Fibroblast of lung (primary cell): ENCODE measurements around the gene TBCC. TPM values are rescaled to one million over a fixed set of nuclear protein-coding genes. Genes with fewer than 3 reads are reported as not detected.

Experiments used
- DNase-seq, 2 donors: peaks; one replicate each; pipeline versions ENCODE4 v3.0.0 to v3.0.0-alpha.2; 2010; ENCODE audit warnings: low read depth in 2 of 2
- H2AFZ ChIP-seq: 2 replicates; pipeline ENCODE4 v1.5.1; 2012; ENCODE audit warnings: low read length, control low read depth, inconsistent platforms
- H3K27ac ChIP-seq: 2 replicates; pipeline ENCODE4 v1.5.1; 2011; ENCODE audit warnings: low read length, control low read depth; ENCODE audit not compliant: insufficient read depth
- H3K27me3 ChIP-seq: 2 replicates; pipeline ENCODE4 v1.5.1; 2011; ENCODE audit warnings: mild to moderate bottlenecking, low read length; ENCODE audit not compliant: control insufficient read depth, insufficient read depth
- H3K36me3 ChIP-seq: 2 replicates; pipeline ENCODE4 v1.5.1; 2011; ENCODE audit warnings: low read length; ENCODE audit not compliant: control insufficient read depth, insufficient read depth
- H3K4me1 ChIP-seq: 2 replicates; pipeline ENCODE4 v1.5.1; 2011; ENCODE audit warnings: low read length; ENCODE audit not compliant: control insufficient read depth, insufficient read depth; ENCODE audit errors: extremely low read depth
- H3K4me2 ChIP-seq: 2 replicates; pipeline ENCODE4 v1.5.1; 2011; ENCODE audit warnings: low read length, control low read depth; ENCODE audit not compliant: insufficient read depth; ENCODE audit errors: extremely low read depth
- H3K4me3 ChIP-seq, 4 experiments: fragments of 200-600 bp in 1 of 4; sonication (generic) in 1 of 4; replicated peaks in 1 of 4; 2 replicates each; pipeline ENCODE4 v1.5.1; 2011 to 2016; ENCODE audit warnings: low read length in 4 of 4, low read depth in 3 of 4, mild to moderate bottlenecking in 3 of 4, control low read depth in 2 of 4, inconsistent platforms in 1 of 4, mixed read lengths in 1 of 4; ENCODE audit not compliant: insufficient read depth in 1 of 4; ENCODE audit errors: control extremely low read depth in 1 of 4
- H3K79me2 ChIP-seq: 2 replicates; pipeline ENCODE4 v1.5.1; 2012; ENCODE audit warnings: mild to moderate bottlenecking, low read length, inconsistent platforms; ENCODE audit not compliant: control insufficient read depth, insufficient read depth
- H3K9ac ChIP-seq: 2 replicates; pipeline ENCODE4 v1.5.1; 2011; ENCODE audit warnings: mild to moderate bottlenecking, low read length, control low read depth; ENCODE audit not compliant: insufficient read depth
- H3K9me3 ChIP-seq: 2 replicates; pipeline ENCODE4 v1.5.1; 2012; ENCODE audit warnings: low read depth, low read length; ENCODE audit not compliant: control insufficient read depth, insufficient read depth
- H4K20me1 ChIP-seq: 2 replicates; pipeline ENCODE4 v1.5.1; 2011; ENCODE audit warnings: low read length; ENCODE audit not compliant: control insufficient read depth, insufficient read depth; ENCODE audit errors: extremely low read depth
- CTCF ChIP-seq, 2 donors: IDR thresholded peaks in 1 of 2; conservative IDR thresholded peaks in 1 of 2; 1 replicate in 1 of 2; 2 replicates in 1 of 2; pipeline ENCODE4 v1.5.1; 2011 to 2012; ENCODE audit warnings: low read length in 2 of 2, control low read depth in 1 of 2, inconsistent platforms in 1 of 2, low read depth in 1 of 2, mild to moderate bottlenecking in 1 of 2
- EZH2 ChIP-seq: IDR thresholded peaks from 2 replicates; pipeline ENCODE4 v1.5.1; 2012; ENCODE audit warnings: low read length, control low read depth, mild to moderate bottlenecking; ENCODE audit errors: missing control alignments
- polyA plus RNA-seq, 2 donors: library from polyadenylated mRNA; depleted of rRNA in 1 of 2; stranded (reverse) in 1 of 2; unstranded in 1 of 2; fragments of >200 nt; gene quantifications; 2 replicates each; pipeline ENCODE4 v1.2.1, GENCODE V29; 2011 to 2012; ENCODE audit warnings: missing spikeins in 1 of 2
- total RNA-seq: library from RNA; depleted of rRNA; stranded (reverse); fragments of >200 nt; gene quantifications from 2 replicates; pipeline ENCODE4 v1.2.1, GENCODE V29; 2014

TBCC gene
- total and polyA plus RNA-seq, 2 donors (not counting 1 experiment from before 2014, with no cell fraction given) = 18.2 to 50.0 TPM

DNA sequence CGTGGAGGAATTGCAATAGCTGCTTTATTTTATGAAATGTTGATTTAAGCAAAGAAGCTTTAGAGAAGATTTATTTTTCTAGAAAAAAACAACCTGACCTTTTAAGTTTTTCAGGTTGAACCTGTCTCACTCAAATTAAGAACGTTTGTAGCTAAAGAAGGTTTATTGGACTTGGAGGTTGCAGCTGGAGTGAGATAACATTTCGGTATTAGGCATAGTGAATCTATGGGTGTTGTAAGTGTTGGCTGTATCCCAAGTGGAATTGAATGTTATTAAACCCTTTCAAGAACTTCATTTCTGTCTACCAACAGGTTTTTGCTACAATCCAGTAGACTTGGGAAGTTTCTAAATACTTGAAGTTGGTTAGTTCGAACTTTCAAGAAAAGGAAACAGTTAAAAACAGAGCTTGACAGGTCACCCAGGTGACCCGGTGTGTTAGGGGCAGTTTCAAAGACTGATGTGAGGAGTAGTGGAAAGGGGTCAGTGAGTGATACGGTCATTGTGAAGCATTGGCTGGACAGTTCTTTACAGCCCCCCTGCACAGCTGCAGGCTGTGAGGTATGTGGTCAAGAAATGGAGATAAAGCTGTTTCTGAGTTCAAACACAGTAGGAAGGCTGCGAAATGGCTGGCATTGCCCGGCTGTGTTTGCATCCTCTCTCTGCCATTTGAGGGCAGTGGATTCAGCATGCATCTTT, 2.4 kb upstream of the TBCC start:
- no peak overlapping the region for H3K9ac ChIP-seq
- H3K4me2 ChIP-seq = no peak overlapping the region
- H2AFZ ChIP-seq = no peak overlapping the region
- H3K27me3 ChIP-seq = no peaks in the 10 kb centered on the region
- H3K36me3 ChIP-seq = no peaks in the 10 kb centered on the region
- H3K4me3 ChIP-seq = peak overlapping the region in 1 of 4 experiments; percentile 68
- peaks cover 3% of the 10 kb centered on the region for H3K4me1 ChIP-seq
- H4K20me1 ChIP-seq = no peaks in the 10 kb centered on the region
- peaks cover 21% of the 10 kb centered on the region for H3K79me2 ChIP-seq
- no peaks in the 10 kb centered on the region for H3K9me3 ChIP-seq
- H3K27ac ChIP-seq = no peak overlapping the region
- TF ChIP-seq CTCF (conservative IDR thresholded peaks at IDR 0.05 in 1 of 2, IDR thresholded peaks at IDR 0.05 in 1 of 2; ENCODE audit: low read depth in 1 of 2, low read length in 2 of 2) = no peak
- no peak for TF ChIP-seq EZH2
- DNase-seq = peak in 1 of 2 donors; percentile 30

DNA sequence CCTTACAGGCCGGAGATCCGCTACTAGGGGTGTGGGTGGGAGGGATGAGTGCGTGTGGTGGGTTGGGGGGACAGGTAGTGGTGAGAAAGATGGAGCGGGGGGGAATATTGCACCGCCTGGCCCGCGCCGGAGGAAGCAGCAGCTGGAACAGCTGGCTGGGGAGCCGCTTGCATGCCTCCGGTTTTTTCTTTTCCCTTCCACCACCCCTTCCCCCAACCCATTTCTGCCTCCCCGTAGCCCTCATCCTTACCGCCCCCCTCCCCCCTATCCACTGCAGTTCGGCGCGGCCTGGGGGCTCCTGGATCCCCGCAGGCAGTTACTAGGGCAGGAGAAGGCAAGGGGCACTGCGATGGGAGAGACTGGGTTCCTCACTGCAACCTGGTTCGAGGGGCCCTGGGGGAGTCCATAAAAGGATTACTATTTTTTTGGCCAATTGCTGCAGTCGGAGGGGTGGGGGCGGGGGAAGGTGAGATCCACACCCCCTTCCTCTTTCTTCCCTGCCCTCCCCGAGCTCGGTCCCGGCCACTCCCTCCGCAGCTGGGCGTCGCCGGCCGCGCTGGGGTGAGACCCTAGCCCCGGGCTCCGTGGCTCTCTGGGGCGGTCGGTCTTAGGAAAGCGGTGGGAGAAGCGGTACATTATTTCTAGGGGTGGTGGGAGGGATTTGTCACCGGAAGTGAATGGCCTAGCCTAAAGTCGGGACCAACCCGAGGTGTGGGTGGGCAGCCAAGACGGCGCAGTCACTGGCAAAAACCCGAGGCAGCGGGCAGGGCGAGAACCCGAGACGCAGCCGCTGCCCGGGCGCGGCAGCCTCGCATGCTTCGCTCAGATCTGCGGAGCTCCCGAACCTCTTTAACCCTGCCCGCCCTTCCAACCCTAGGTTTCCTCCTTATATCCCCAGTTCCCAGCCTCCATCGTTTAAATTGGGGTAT, 824 bp upstream of the TBCC start:
- Histone ChIP-seq H3K36me3 (no peaks in the 10 kb centered on the region), H3K9ac (peak overlapping the region; percentile 51), H3K79me2 (peaks cover 21% of the 10 kb centered on the region), H3K27ac (peak overlapping the region; percentile 76), H4K20me1 (no peaks in the 10 kb centered on the region), H3K4me2 (peak overlapping the region; percentile 86), H3K4me1 (peaks cover 9% of the 10 kb centered on the region), H3K9me3 (no peaks in the 10 kb centered on the region), H3K27me3 (no peaks in the 10 kb centered on the region), H3K4me3 (peak overlapping the region; percentile 39 to 80 (median 56)), H2AFZ (no peak overlapping the region)
- DNase-seq = peak; percentile 95 to 96
- TF ChIP-seq EZH2 (no peak), CTCF (conservative IDR thresholded peaks at IDR 0.05 in 1 of 2, IDR thresholded peaks at IDR 0.05 in 1 of 2; ENCODE audit: low read depth in 1 of 2, low read length in 2 of 2) (no peak)

- peak overlapping the region; percentile 78 to 98 (median 98) for H3K4me3 ChIP-seq
- H2AFZ ChIP-seq = no peak overlapping the region
- peak; percentile 19 to 43 for DNase-seq
Measured at GRCh38 chr6:42745083-42745639, 742 bp downstream of the TBCC start.

More at GRCh38 chr6:42745083-42745639, 742 bp downstream of the TBCC start:
- H3K36me3 ChIP-seq = no peaks in the 10 kb centered on the region
- H3K4me2 ChIP-seq = peak overlapping the region; percentile 72
- H3K9me3 ChIP-seq = no peaks in the 10 kb centered on the region
- no peaks in the 10 kb centered on the region for H4K20me1 ChIP-seq
- H3K27me3 ChIP-seq = no peaks in the 10 kb centered on the region
- no peak for TF ChIP-seq CTCF (conservative IDR thresholded peaks at IDR 0.05 in 1 of 2, IDR thresholded peaks at IDR 0.05 in 1 of 2; ENCODE audit: low read depth in 1 of 2, low read length in 2 of 2)
- no peak for TF ChIP-seq EZH2
- peak overlapping the region; percentile 95 for H3K9ac ChIP-seq
- peak overlapping the region; percentile 95 for H3K27ac ChIP-seq
- peaks cover 9% of the 10 kb centered on the region for H3K4me1 ChIP-seq
- peaks cover 21% of the 10 kb centered on the region for H3K79me2 ChIP-seq
